ENCODE measurements around the gene GATC. TPM values are rescaled to one million over a fixed set of nuclear protein-coding genes. Genes with fewer than 3 reads are reported as not detected.
"Not testable (repeated sequence)": the region's sequence is repeated elsewhere in the genome, so short reads cannot be mapped to it uniquely, and the experiment has no call there.

Gene GATC
- total RNA-seq, 2 experiments from 2014 or later: 18.6 to 19.4 TPM

- no peak for DNase-seq
- ChIA-PET POLR2A (interaction anchor here (1.0 to 2.6 kb wide), 3 partner anchors 10 to 131 kb away, joined by 3 to 9 read pairs (median 3); partner anchors contain the start of gene COX6A1), CTCF (no interaction called here)
- ATAC-seq (ENCODE audit: poor library complexity): no peak
- no peaks in the 10 kb centered on the region for H3K9me3 Mint-ChIP-seq
- H3K36me3 Mint-ChIP-seq (ENCODE audit: low read depth): peaks cover 41% of the 10 kb centered on the region
- peak overlapping the region; percentile 98 for H3K27ac Mint-ChIP-seq
- peak overlapping the region; percentile 100 for H3K4me3 Mint-ChIP-seq
- Histone ChIP-seq H3K36me3 (ENCODE audit: insufficient read depth, low read length) (peaks cover 30% of the 10 kb centered on the region), H3K27me3 (ENCODE audit: control insufficient read depth in 1 of 2, insufficient read depth in 2 of 2, low read length in 2 of 2) (no peaks in the 10 kb centered on the region), H3K4me1 (ENCODE audit: insufficient read depth, low read length) (peaks cover 40% of the 10 kb centered on the region), H3K4me3 (ENCODE audit: low read length) (no peak overlapping the region), H3K27ac (ENCODE audit: low read depth in 1 of 2, low read length in 2 of 2) (no peak overlapping the region), H3K9me3 (ENCODE audit: control insufficient read depth in 1 of 2, insufficient read depth in 1 of 2, low read length in 2 of 2) (no peaks in the 10 kb centered on the region)
- H3K4me1 Mint-ChIP-seq (ENCODE audit: low read depth): peaks cover 39% of the 10 kb centered on the region
- intact Hi-C loops (cut with DNase I, micrococcal nuclease): loop anchor here in 1 of 2 experiments (2.0 to 10.0 kb wide), 4 partner anchors 21 to 567 kb away; partner anchors contain the start of genes ACADS, C12orf43, RAB35 and SRSF9
- TF ChIP-seq CTCF (IDR thresholded peaks at IDR 0.05): no peak
- no peaks in the 10 kb centered on the region for H3K27me3 Mint-ChIP-seq
Observed at GRCh38 chr12:120447992-120448391, 1.7 kb downstream of the GATC start.

- H3K9me3 ChIP-seq (ENCODE audit: control insufficient read depth in 1 of 2, insufficient read depth in 1 of 2, low read length in 2 of 2); ATAC-seq (ENCODE audit: poor library complexity); POLR2A ChIA-PET; H3K27me3 ChIP-seq (ENCODE audit: control insufficient read depth in 1 of 2, insufficient read depth in 2 of 2, low read length in 2 of 2); H3K27ac ChIP-seq (ENCODE audit: low read depth in 1 of 2, low read length in 2 of 2); H3K4me3 Mint-ChIP-seq; H3K4me3 ChIP-seq (ENCODE audit: low read length); H3K9me3 Mint-ChIP-seq; H3K27me3 Mint-ChIP-seq; DNase-seq: not testable (repeated sequence)
- intact Hi-C loops (cut with DNase I, micrococcal nuclease): loop anchor here in 1 of 2 experiments (5.0 kb wide), 1 partner anchor 45 kb away; the partner anchor contains the start of gene DYNLL1
- H3K27ac Mint-ChIP-seq: peak overlapping the region; percentile 14
- H3K36me3 Mint-ChIP-seq (ENCODE audit: low read depth): peaks cover 34% of the 10 kb centered on the region
- Histone ChIP-seq H3K4me1 (ENCODE audit: insufficient read depth, low read length) (peaks cover 20% of the 10 kb centered on the region), H3K36me3 (ENCODE audit: insufficient read depth, low read length) (peaks cover 47% of the 10 kb centered on the region)
- peaks cover 14% of the 10 kb centered on the region for H3K4me1 Mint-ChIP-seq (ENCODE audit: low read depth)
- CTCF ChIA-PET: interaction anchor here (1.1 to 1.6 kb wide), 3 partner anchors 12 to 150 kb away, joined by 3 to 5 read pairs (median 3); partner anchors contain the start of genes COX6A1 and SIRT4
Observed at GRCh38 chr12:120452524-120452923, 6.3 kb downstream of the GATC start.

- Mint-ChIP-seq H3K27ac (no peak overlapping the region), H3K36me3 (ENCODE audit: low read depth) (peaks cover 36% of the 10 kb centered on the region), H3K27me3 (no peaks in the 10 kb centered on the region), H3K4me3 (no peak overlapping the region), H3K4me1 (ENCODE audit: low read depth) (peaks cover 9% of the 10 kb centered on the region), H3K9me3 (no peaks in the 10 kb centered on the region)
- ChIA-PET POLR2A (interaction anchor here (1.0 to 2.0 kb wide), 2 partner anchors 10 to 13 kb away, joined by 4 to 6 read pairs; no protein-coding TSS in a partner anchor), CTCF (interaction anchor here (1.1 to 1.8 kb wide), 4 partner anchors 13 to 151 kb away, joined by 3 to 8 read pairs (median 4); partner anchors contain the start of genes COX6A1, SIRT4 and SRSF9)
- no peaks in the 10 kb centered on the region for H3K27me3 ChIP-seq (ENCODE audit: control insufficient read depth in 1 of 2, insufficient read depth in 2 of 2, low read length in 2 of 2)
- peaks cover 13% of the 10 kb centered on the region for H3K4me1 ChIP-seq (ENCODE audit: insufficient read depth, low read length)
- H3K36me3 ChIP-seq (ENCODE audit: insufficient read depth, low read length): peaks cover 52% of the 10 kb centered on the region
- ATAC-seq (ENCODE audit: poor library complexity) (no peak), DNase-seq (no peak)
- H3K9me3 ChIP-seq (ENCODE audit: control insufficient read depth in 1 of 2, insufficient read depth in 1 of 2, low read length in 2 of 2): no peaks in the 10 kb centered on the region
- no peak overlapping the region for H3K4me3 ChIP-seq (ENCODE audit: low read length)
- TF ChIP-seq CTCF (IDR thresholded peaks at IDR 0.05): no peak
- intact Hi-C loops (cut with DNase I, micrococcal nuclease): loop anchor here in 1 of 2 experiments (5.0 kb wide), 1 partner anchor 44 kb away; the partner anchor contains the start of gene DYNLL1
- no peak overlapping the region for H3K27ac ChIP-seq (ENCODE audit: low read depth in 1 of 2, low read length in 2 of 2)
Observed at GRCh38 chr12:120453060-120453750, 7.0 kb downstream of the GATC start.

Data from CD4-positive, alpha-beta T cell (primary cell).